Activated naive CD4-positive, alpha-beta T cell treated with Interleukin-2 at 50 U/mL for 16 hours (primary cell): ENCODE measurements around the gene EPS8L3.
"Not testable (repeated sequence)": the region's sequence is repeated elsewhere in the genome, so short reads cannot be mapped to it uniquely, and the experiment has no call there.

Experiments used
- DNase-seq: peaks from one replicate; pipeline ENCODE4 v3.0.0-alpha.2; 2020

Gene EPS8L3, protein sequence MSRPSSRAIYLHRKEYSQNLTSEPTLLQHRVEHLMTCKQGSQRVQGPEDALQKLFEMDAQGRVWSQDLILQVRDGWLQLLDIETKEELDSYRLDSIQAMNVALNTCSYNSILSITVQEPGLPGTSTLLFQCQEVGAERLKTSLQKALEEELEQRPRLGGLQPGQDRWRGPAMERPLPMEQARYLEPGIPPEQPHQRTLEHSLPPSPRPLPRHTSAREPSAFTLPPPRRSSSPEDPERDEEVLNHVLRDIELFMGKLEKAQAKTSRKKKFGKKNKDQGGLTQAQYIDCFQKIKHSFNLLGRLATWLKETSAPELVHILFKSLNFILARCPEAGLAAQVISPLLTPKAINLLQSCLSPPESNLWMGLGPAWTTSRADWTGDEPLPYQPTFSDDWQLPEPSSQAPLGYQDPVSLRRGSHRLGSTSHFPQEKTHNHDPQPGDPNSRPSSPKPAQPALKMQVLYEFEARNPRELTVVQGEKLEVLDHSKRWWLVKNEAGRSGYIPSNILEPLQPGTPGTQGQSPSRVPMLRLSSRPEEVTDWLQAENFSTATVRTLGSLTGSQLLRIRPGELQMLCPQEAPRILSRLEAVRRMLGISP

DNA sequence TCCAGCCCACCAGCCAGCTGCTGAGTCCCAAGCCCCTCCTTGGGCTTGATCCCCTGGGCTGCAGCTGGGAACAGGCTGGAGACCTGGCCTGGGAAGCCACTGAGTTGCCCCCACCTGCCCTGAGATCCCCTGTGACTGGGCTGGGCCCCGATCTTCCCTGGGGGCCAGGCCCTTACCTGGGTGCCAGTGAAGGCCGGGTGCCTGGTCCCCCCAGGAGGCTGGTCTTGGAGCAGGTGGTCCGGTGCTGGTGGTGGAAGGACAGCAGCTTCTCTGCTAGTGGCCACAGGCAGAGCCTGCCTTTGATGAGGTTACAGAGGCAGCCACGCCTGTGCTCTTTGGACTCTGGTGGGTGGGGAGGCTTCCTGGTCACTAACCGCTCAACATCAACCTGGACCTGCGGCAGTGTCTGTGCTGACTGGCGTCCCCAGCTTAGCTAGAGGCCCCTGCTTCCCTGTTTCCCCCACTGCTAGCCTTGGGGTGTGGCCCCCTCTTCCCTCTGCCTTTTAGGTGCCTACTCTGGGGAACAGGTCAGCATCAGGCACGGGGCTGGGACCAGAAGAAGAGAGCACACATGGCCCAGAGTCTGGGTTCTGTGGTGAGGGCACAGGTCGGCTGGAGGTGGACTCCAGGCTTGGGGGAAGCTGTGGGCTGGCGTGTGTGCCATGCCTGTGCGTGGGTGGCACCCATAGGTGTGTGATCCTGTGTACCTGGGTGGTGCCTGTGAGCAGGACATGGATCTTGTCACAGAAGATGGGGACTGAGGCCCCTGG, at the start of gene EPS8L3:
EPS8L3 (minus strand) TSS at position 278 of the 770 bp plus-strand sequence. CDS start 2,174 bp downstream, outside the sequence.
- no peak for DNase-seq

DNA sequence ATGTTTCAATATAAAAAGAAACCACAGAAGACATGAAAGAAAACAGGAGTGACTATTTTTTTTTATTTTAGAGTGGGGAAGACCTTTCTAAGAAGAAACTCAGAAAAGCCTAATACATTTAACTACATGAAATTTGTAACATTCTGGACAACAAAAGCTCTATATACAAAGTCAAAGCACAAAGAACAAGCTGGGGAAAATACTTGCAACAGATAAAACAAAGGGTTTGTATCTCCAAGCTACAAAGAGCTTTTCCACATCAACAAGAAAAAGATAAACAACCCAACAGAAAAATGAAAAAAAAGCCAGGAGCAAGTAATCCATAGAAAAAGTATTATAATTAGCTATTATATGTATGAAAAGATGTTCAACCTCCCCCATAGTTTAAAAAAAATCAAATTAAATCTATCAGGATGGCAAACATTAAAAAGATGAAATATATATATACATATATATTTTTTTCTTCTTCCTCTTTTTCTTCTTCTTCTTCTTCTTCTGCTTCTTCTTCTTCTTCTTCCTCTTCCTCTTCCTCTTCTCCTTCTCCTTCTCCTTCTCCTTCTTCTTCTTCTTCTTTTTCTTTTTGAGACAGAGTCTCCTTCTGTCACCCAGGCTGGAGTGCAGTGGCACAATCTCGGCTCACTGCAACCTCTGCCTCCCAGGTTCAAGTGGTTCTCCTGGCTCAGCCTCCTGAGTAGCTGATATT, 49.1 kb upstream of the EPS8L3 start:
- no peak for DNase-seq

DNA sequence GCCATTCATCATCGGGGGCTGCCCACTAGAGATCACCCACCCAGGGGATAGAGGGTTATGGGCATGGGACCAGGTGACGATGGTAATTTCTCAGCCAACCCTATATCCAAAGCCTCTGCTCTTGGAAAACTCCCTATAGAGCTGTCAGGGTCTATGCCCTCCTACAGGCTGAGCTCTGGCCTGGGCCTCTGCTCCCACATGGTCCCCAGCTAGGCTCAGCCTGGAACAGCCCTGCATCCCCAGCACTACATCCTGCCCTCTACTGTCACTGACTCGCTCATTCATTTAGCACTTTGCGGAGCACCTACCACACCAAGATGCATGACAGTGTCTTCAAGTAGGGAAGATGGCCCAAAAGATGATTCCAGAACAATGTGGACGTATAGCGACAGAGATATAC, 45.0 kb upstream of the EPS8L3 start:
- DNase-seq = no peak

DNA sequence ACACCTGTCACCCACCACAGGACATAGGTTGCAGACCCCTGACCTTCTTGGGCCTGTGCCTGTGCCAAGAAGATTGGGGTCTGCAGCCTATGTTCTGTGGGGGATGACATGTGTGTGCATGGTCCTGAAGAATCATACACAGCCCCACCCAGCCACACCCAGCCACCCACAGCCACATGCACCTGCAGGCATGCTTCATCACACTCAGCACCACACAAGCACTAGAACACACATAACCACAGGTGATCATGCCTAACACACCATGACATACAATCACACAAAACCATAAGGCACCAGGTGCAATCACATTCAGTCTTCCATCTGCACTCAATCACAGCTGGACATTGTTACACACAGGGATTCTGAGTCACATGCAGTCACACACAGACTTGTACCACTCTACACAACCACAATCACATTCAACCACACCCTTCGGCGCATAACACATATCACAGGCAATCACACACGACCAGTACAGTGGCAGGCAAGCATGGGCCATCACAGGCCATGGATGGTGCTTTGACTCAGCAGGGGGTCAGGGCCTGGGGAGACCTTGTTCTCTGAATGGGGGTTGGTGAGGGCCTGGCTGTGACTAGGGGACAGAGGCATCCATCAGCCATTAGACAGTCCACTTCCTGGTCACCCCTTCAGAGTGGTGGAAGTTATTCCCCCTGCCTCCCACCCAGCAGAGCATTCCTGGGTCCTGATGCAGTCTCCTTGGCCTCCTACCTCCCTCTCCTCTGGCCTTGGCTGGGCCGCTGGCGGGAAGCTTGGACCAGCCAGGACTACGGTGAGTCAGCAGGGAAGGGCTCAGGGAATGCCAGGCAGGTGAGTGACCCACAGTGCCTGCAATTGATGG, 44.3 kb upstream of the EPS8L3 start:
- DNase-seq = no peak

DNA sequence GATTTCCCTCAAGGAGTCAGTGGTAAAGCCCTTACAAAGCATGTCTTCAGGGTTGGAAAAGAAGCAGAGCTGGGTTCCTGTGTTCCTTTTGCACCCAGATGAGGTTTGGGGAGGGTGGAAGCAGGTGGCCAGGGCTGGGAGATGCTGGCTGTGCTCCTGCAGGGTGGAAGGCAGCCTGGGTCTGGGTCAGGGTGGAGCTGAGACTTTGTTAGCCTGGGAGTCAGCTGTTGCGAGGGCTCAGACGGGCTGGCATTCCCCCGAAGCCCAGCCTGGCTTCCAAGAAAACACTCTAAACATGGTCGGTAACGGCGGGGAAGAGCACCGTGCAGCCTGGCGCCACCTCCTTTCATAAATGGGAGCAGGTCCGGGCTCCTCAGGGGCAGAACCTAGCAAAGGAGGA, 43.7 kb upstream of the EPS8L3 start:
- no peak for DNase-seq

DNA sequence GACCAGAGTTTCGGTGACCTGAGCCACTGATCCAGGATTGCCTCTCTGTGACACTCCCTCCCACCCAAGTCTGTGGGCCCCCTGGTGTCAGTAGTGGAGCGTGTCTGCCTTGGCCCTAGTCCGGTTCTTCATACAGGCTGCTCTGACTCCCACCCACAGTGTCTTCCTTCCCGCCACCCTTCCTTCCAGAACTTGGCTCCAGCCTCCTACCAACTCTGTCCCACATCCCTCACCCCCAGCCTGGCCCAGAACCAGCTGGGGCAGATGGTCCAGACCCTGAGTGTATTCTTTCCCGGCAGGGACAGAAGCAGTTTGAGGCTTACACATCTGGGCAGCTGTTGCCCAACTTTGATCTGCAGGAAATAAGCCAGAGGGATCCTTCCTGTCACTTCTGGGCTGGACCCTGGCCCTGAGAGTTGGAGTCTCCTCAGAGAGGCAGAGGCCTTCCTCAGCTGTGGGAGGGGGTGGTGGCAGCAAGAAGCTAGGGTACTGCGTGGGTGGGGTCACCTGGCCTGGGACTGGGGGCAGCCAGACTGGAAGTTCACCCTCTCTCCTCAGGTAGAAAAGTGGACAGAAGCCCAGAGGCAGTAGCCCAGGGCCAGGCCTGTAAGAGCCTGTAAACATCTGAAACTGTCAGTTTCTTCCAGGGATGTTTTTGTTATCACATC, 43.1 kb upstream of the EPS8L3 start:
- no peak for DNase-seq

DNA sequence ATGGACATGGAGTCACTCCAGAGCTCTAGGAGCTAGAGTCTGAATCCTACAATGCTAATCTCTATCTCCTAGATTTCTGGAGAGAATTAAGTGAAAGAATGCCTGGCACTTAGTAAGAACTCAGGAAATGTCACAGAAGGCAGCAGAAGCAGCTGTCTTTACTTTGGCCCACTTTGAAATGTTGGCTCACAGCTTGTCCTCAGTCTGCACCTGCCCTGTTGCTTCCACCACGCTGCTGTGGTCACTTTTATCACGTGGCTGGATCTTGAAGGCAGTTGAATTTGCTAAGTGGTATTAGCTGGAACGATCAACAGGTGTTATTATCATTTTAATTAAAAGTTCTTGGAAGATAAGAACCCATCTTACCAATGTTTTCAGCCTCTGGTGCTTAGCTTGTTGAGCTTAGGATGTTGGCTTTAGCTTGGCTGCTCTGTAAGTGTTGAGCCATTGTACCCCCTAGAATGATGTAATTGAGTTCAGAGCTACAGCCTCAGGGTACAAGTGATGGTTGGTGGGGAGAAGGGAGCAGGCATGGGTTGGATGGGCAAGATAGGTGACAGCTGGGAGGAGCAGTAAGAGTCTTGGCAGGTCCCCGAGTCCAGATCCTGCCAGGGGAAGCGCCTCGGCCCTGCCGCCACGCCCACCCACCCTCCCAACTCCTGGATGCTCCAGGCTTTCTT, 41.9 kb upstream of the EPS8L3 start:
- no peak for DNase-seq

DNA sequence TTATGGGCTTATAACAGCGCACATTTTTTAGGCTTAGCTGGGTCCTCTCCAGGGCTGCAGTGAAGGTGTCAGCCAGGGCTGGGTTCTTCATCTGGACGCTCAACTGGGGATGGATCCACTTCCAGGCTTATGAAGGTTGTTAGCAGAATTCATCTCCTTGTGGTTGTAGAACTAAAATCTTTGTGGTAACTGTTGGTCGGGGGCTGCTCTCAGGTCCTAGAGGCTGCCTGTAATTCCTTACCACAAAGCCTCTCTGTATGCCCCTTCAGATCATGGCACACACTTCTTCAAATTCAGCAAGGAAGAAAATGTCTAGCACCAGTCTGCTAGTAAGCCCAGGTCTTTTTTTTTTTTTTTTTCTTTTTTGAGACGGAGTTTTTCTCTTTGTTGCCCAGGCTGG, 40.9 kb upstream of the EPS8L3 start:
- no peak for DNase-seq

DNA sequence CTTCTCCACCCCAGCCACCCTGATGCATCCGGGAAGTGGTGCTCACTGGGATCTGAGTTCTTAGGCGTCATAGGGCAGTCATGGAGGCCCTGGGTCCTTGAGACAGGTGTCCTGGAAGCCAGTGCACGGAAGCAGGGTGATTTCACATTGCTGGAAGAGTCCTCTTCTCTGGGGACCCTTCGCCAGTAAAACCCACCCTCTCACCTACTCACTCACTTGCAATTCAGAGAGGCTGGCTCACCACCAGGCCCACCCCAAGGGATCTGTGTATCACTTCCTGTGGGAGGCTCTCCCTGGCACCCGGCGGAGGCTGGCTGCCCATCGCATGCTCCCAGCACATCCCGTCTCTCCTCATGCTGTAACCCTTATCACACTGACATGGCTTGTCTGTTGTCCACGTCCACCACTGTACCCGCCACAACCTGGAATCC, 40.2 kb upstream of the EPS8L3 start:
- DNase-seq = no peak

DNA sequence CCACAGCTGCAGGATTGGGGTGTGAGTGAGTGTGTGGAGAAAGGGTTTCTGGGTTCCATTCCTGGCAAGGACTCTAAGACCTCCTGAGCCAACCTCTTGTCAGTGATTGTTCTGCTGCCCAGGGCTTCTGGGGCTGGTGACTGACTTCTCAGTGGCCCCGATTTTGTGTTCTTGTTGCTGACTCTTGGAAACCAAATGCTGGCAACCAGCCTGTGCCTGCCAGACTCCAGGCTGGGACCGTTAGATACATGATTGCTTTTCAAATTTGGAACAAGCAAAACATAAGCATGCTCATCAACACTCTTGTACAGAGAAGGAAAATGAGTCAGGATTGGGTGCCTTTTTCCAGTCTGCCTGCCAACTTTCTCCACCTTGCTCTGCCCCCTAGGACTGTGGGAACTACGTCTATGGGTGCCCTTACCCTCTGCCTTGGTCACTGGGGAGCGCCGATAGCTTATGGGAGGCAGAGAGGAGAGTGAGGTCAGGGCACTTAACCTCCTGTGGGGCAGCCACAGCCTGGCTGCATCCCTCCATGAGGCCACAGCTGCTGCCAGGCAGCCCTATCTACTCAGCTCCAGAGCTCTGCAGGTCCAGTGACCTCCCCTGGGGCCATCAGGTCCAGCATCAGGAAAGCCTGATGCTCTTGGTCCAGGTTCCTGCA, 39.3 kb upstream of the EPS8L3 start:
- no peak for DNase-seq

DNA sequence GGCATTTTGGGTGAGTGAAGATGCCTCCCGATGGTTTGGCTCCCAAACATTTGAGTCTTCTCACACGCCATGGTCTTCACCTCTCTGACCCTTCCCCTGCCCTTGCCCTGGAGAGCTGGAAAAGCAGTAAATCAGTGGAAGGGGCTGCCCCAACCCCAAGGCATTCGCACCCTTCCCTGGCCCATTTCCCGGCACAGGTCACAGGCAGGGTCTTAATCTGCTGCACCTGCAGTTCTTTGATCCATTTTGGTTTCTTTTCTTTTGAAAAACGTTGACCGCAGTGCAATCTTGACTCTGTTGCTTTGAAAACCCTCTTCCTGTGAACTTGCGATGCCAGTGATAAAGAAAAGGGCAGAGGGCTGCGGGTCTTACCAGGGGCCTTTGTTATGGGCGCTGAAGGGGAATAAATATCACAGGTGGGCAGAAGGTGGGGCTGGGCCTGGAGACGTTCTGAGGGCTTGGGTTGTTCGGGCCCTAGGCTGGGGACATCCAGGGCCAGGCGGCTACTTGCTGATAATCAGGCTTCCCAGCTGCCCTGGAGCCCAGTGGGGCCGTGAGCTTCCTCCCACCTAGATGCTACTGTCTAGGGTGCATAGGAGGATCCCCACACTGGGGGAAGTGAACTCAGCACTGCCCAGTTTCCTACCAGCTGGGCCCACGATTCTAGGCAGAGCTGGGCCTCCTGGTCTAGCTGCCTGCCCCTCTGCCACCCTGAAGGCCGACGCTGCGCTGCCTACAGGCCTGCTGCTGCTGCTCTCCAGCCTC, 38.6 kb upstream of the EPS8L3 start:
- peak; percentile 53 for DNase-seq

DNA sequence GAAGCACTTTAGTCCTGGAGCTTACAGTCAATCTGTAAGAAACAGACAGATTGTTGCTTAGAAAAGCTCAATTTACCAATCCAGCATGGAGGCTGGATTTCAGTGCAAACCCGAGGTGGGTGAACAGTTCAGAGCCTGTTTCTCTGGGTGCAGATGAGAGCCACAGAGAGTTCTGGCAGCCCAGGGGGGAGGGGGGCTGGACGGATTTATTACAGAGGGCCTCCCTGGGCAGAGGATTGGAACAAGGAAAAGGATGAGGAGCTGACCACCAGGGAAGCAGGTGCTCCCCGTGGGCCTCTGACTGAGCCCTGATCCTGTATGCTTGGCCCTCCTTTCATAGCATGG, 38.0 kb upstream of the EPS8L3 start:
- DNase-seq = no peak

DNA sequence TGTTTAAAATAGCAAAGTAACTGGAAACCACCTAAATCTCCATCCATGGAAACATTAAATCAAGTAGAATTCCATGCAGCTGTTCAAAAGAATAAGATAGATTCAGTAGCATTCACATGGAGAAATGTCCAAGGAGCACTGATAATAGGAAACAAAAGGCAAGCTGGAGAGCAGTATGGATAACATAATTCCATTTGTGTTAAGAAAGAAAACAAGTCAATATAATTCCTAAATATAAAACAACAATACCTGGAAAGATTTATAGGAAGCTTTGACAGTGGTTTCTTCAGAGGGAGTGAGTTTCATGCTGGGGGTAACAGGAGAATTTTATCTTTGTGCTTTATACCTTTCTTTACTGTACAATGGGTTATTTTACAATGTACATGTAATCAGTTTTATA, 36.6 kb upstream of the EPS8L3 start:
- DNase-seq = no peak

DNA sequence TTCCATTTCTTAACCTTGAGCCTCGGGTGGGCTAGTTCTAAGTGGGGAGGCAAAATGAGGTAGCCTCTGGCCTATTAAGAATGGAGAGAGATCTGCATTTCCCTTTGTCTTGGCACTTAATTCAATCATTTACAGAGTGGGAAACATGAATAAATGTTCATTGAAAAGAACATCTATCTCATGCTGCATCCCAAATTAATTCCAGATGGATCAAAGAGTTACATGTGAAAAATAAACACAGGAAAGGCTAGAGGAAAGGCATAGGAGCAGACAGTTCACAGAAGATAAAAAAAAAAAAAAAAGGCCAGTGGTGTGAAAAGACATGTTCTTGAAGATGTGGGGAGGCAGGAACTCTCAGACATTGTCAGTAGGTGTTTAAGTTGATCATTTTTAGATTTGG, 35.7 kb upstream of the EPS8L3 start:
- no peak for DNase-seq

DNA sequence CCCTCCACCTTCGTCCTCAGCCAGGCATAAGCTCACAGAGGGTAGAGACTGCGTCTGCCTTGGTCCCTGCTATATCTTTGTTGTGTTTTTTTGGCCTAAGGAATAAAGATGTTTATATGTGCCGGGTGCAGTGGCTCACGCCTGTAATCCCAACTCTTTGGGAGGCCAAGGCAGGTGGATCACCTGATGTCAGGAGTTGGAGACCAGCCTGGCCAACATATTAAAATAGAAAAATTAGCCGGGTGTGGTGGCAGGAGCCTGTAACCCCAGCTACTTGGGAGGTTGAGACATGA, 33.5 kb upstream of the EPS8L3 start:
- not testable (repeated sequence) for DNase-seq

DNA sequence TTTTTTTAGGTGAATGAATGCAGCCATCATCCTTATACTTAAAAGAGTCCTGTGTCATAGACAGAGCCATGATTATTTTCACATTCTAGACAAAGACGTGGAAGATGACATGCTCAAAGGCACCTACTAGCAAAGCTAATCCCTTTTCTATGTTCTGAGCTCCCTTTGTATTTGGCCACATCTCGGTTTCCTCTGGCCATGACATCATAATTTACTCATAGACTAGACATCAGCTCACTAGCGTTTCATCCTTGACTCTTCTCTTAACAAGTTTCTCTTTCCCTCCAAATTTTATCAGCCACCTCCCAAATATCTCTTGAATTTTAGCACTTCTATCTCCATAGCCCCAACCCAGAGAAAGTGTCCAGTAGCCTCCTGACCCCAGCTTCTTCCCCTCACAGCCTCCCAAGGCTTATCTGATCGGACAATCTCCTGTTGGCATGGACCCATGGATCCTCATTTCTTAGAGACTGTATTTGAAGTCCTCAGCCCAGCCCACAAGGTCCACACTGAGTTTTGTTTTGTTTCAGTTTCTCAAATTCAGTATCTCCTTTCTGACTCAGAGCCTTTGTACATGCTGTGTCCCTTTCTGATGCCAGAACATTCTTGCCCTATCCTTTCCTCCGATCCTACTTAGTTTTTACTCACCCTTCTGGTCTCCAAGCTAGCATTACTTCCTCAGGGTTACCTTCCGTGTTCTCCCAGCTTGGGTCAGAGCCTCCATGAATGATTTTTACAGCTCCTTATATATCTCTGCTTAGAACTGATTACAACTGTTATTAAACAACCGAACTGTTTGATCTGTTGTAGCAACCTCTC, 33.0 kb upstream of the EPS8L3 start:
- DNase-seq = no peak

DNA sequence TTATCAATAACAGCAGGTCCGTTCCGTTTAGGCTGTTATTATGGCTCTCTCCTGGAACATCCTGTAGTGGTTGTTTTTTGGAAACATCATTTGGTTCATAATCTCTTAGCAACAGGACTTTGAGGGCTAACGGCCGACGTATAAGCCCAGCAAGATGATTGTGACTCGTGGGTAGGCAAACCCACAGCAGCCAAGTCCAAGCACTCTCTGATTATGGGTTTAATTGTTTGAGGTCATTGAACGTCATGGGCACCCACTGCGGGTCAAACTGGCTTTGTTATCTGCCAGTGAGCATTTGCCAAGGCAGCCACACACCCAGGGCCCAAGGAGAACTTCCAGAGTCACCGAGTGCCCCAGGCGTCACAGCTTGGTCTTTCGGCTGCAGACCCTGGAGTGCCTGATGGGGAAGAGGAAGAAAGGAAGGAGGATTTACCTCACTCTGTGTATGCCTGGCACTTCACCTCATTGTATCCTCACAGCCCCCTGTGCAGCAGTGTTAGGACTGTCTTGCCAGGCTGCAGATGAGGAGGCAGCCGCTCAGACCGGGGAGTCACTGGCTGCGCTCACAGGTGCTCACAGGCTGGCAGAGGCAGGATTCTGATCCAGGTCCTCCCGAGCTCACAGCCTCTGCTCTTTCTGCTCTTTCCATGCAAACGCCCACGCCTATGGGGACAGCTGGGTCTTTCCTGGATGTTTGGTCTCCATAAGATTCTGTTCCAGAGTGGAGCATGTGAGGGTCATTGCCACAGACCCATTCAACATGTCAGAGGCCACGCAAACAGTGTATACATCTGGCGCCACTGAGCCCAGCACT, 30.8 kb upstream of the EPS8L3 start:
- no peak for DNase-seq
